ENCODE results near the gene SHISA2. TPM values are rescaled to one million over a fixed set of nuclear protein-coding genes. Genes with fewer than 3 reads are reported as not detected.

SHISA2 gene
- total and polyA plus RNA-seq, 2 experiments from 2014 or later, result 1.1 to 1.8 TPM

GRCh38 chr13:26050568-26051230 is 1.1 kb downstream of the SHISA2 start:
- Histone ChIP-seq H3K27ac (no peak overlapping the region), H2AFZ (peak overlapping the region; percentile 70), H3K9me3 (ENCODE audit: low read depth) (no peaks in the 10 kb centered on the region)

GRCh38 chr13:26048741-26049140 is 3.1 kb downstream of the SHISA2 start:
- H3K27ac ChIP-seq, result no peak overlapping the region
- H3K4me2 ChIP-seq, result peak overlapping the region; percentile 96
- H4K20me1 ChIP-seq (ENCODE audit: insufficient read depth, poor library complexity, severe bottlenecking), result no peaks in the 10 kb centered on the region
- no peak overlapping the region for H2AFZ ChIP-seq
- peaks cover 14% of the 10 kb centered on the region for H3K4me1 ChIP-seq (ENCODE audit: insufficient read depth)
- DNase-seq (ENCODE audit: low spot score), result no peak
- H3K36me3 ChIP-seq (replicated peaks; ENCODE audit: insufficient read depth, low read depth), result no peaks in the 10 kb centered on the region
- no peaks in the 10 kb centered on the region for H3K9me2 ChIP-seq (replicated peaks; ENCODE audit: insufficient read depth)
- no peaks in the 10 kb centered on the region for H3K79me2 ChIP-seq
- WGBS (ENCODE audit: low lambda C conversion rate, missing lambda C conversion rate), result 65% methylated on average over 4 of the region's 4 CpGs
- H3K4me3 ChIP-seq, result no peak overlapping the region
- TF ChIP-seq EZH2phosphoT487 (IDR thresholded peaks at IDR 0.05; ENCODE audit: low read depth, severe bottlenecking, unreplicated experiment), result no peak
- TF ChIP-seq EZH2 (IDR thresholded peaks at IDR 0.05; ENCODE audit: borderline replicate concordance), result no peak
- no peak for TF ChIP-seq CTCF (IDR thresholded peaks at IDR 0.05; ENCODE audit: poor library complexity)
- H3K27me3 ChIP-seq, result peaks cover 59% of the 10 kb centered on the region
- H3K9me3 ChIP-seq (ENCODE audit: low read depth), result no peaks in the 10 kb centered on the region

More at GRCh38 chr13:26050568-26051230, 1.1 kb downstream of the SHISA2 start:
- Histone ChIP-seq H4K20me1 (ENCODE audit: insufficient read depth, poor library complexity, severe bottlenecking) (no peaks in the 10 kb centered on the region), H3K4me3 (peak overlapping the region; percentile 54), H3K9me2 (replicated peaks; ENCODE audit: insufficient read depth) (no peaks in the 10 kb centered on the region), H3K27me3 (peaks cover 67% of the 10 kb centered on the region), H3K79me2 (no peaks in the 10 kb centered on the region), H3K4me2 (peak overlapping the region; percentile 96), H3K4me1 (ENCODE audit: insufficient read depth) (peaks cover 14% of the 10 kb centered on the region), H3K36me3 (replicated peaks; ENCODE audit: insufficient read depth, low read depth) (no peaks in the 10 kb centered on the region)
- WGBS (ENCODE audit: low lambda C conversion rate, missing lambda C conversion rate), result 2% methylated on average over 76 of the region's 82 CpGs
- DNase-seq (ENCODE audit: low spot score), result peak; percentile 45
- TF ChIP-seq EZH2phosphoT487 (IDR thresholded peaks at IDR 0.05; ENCODE audit: low read depth, severe bottlenecking, unreplicated experiment) (no peak), EZH2 (IDR thresholded peaks at IDR 0.05; ENCODE audit: borderline replicate concordance) (no peak), CTCF (IDR thresholded peaks at IDR 0.05; ENCODE audit: poor library complexity) (no peak)

GRCh38 chr13:26047040-26047439 is 4.8 kb downstream of the SHISA2 start:
- Histone ChIP-seq H4K20me1 (ENCODE audit: insufficient read depth, poor library complexity, severe bottlenecking) (no peaks in the 10 kb centered on the region), H3K4me2 (no peak overlapping the region), H3K27ac (no peak overlapping the region), H3K9me2 (replicated peaks; ENCODE audit: insufficient read depth) (no peaks in the 10 kb centered on the region), H3K79me2 (no peaks in the 10 kb centered on the region), H3K27me3 (peaks cover 43% of the 10 kb centered on the region), H3K4me1 (ENCODE audit: insufficient read depth) (peaks cover 14% of the 10 kb centered on the region), H2AFZ (no peak overlapping the region), H3K9me3 (ENCODE audit: low read depth) (no peaks in the 10 kb centered on the region), H3K4me3 (no peak overlapping the region), H3K36me3 (replicated peaks; ENCODE audit: insufficient read depth, low read depth) (no peaks in the 10 kb centered on the region)
- no peak for DNase-seq (ENCODE audit: low spot score)
- TF ChIP-seq EZH2phosphoT487 (IDR thresholded peaks at IDR 0.05; ENCODE audit: low read depth, severe bottlenecking, unreplicated experiment), result no peak
- TF ChIP-seq EZH2 (IDR thresholded peaks at IDR 0.05; ENCODE audit: borderline replicate concordance), result no peak
- TF ChIP-seq CTCF (IDR thresholded peaks at IDR 0.05; ENCODE audit: poor library complexity), result no peak
- 95% methylated on average over 4 of the region's 4 CpGs for WGBS (ENCODE audit: low lambda C conversion rate, missing lambda C conversion rate)

All from hepatocyte (in vitro differentiated cells).